Spleen (tissue), 7 donors: Measurements from ENCODE around the gene FSCN2.

Experiments
- POLR2A ChIP-seq, 3 donors: fragments of 450-650 bp; IDR thresholded peaks; one replicate each; pipeline ENCODE4 v1.5.1; 2017; ENCODE audit warnings: antibody characterized with exemption in 3 of 3, mild to moderate bottlenecking in 1 of 3
- TF ChIP-seq, protein P1 (sequence below), 11 experiments: fragments of 200-600 bp in 7 of 11; fragments of 450-650 bp in 4 of 11; sonication (generic) in 4 of 11; IDR thresholded peaks in 8 of 11; conservative IDR thresholded peaks in 3 of 11; 1 replicate in 7 of 11; 2 replicates in 4 of 11; pipeline versions ENCODE4 v1.4.0 to v1.8.0; 2016 to 2021; ENCODE audit warnings: antibody characterized with exemption in 11 of 11, inconsistent platforms in 4 of 11, mild to moderate bottlenecking in 1 of 11
- donor health status: DM: no; HTN: no; CAD: no; lungs with moderate emphysema.
- donor health status: DM: no; HTN: no; CAD: no.
- donor health status: DM: no; HTN: no; CAD: no.

- TF ChIP-seq, protein P1, sequence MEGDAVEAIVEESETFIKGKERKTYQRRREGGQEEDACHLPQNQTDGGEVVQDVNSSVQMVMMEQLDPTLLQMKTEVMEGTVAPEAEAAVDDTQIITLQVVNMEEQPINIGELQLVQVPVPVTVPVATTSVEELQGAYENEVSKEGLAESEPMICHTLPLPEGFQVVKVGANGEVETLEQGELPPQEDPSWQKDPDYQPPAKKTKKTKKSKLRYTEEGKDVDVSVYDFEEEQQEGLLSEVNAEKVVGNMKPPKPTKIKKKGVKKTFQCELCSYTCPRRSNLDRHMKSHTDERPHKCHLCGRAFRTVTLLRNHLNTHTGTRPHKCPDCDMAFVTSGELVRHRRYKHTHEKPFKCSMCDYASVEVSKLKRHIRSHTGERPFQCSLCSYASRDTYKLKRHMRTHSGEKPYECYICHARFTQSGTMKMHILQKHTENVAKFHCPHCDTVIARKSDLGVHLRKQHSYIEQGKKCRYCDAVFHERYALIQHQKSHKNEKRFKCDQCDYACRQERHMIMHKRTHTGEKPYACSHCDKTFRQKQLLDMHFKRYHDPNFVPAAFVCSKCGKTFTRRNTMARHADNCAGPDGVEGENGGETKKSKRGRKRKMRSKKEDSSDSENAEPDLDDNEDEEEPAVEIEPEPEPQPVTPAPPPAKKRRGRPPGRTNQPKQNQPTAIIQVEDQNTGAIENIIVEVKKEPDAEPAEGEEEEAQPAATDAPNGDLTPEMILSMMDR (IDR thresholded peaks at IDR 0.05 in 8 of 11, conservative IDR thresholded peaks at IDR 0.05 in 3 of 11): no peak
- no peak for TF ChIP-seq POLR2A (IDR thresholded peaks at IDR 0.05)
Observed at GRCh38 chr17:81582749-81583148, 54.6 kb downstream of the FSCN2 start.
